Omental fat pad (tissue), 4 donors: ENCODE results near the gene AOAH. TPM values are rescaled to one million over a fixed set of nuclear protein-coding genes. Genes with fewer than 3 reads are reported as not detected.

Experiments used
- ATAC-seq: fragments of 150-250 bp; one replicate; pipeline ENCODE4 v1.9.1; 2016; ENCODE audit warnings: mild to moderate bottlenecking, moderate library complexity; ENCODE audit not compliant: low FRiP score
- DNase-seq: peaks from one replicate; pipeline ENCODE4 v3.0.0-alpha.2; 2019; ENCODE audit warnings: low spot score
- total RNA-seq, 4 donors: library from RNA; depleted of rRNA; stranded (reverse); fragments of >200 nt; gene quantifications; one replicate each; pipeline ENCODE4 v1.1.0, GENCODE V29; 2016
- TF ChIP-seq, protein P1 (sequence below), 3 donors: fragments of 450-650 bp; IDR thresholded peaks; one replicate each; pipeline ENCODE4 v1.5.1; 2016 to 2017; ENCODE audit warnings: antibody characterized with exemption in 3 of 3, mild to moderate bottlenecking in 3 of 3, moderate library complexity in 2 of 3

The AOAH gene
- total RNA-seq, 4 donors from 2014 or later, result 5.8 to 27.9 (median 16.7) TPM

DNA sequence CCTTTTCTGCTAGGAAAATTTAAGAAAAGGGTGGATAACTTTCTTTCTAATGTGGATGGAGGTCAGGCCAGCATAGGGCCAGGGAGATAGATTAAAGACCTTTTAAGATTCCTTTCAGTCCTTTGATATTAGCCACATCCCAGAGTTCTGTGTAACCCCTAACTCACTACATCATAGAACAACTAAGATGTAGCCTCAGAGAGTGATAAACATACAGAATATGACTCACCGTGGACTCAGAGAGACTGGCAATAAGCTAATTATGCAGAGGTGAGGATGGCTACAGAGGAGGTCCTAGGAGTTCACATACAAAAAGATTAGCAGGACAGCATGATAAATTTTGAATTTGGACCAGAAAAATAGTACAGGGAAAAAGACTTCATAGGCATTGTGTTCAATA lies 141.0 kb downstream of the AOAH start:
- TF ChIP-seq, protein P1, sequence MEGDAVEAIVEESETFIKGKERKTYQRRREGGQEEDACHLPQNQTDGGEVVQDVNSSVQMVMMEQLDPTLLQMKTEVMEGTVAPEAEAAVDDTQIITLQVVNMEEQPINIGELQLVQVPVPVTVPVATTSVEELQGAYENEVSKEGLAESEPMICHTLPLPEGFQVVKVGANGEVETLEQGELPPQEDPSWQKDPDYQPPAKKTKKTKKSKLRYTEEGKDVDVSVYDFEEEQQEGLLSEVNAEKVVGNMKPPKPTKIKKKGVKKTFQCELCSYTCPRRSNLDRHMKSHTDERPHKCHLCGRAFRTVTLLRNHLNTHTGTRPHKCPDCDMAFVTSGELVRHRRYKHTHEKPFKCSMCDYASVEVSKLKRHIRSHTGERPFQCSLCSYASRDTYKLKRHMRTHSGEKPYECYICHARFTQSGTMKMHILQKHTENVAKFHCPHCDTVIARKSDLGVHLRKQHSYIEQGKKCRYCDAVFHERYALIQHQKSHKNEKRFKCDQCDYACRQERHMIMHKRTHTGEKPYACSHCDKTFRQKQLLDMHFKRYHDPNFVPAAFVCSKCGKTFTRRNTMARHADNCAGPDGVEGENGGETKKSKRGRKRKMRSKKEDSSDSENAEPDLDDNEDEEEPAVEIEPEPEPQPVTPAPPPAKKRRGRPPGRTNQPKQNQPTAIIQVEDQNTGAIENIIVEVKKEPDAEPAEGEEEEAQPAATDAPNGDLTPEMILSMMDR (IDR thresholded peaks at IDR 0.05), result no peak
- ATAC-seq (no peak), DNase-seq (no peak)

DNA sequence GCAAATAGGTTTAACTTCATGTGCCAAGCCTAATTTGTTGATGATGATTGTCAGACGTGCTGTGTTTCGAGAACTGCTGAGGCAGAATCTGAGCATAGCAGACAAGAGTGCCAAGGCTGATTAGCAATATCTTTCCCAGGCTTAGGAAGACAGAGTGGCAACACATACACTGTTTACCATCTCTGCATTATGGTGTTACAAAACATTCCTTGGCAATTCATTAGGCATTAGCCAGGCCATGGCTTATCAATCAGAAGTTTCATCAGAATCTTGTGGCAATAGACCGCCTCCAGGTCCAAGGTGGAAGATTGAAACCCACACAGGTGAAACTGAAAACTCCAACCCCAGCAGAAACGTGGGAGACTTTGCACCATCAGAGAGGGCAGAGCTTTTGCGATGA lies 148.5 kb downstream of the AOAH start:
- no peak for ATAC-seq
- TF ChIP-seq, protein P1 (IDR thresholded peaks at IDR 0.05), result no peak
- no peak for DNase-seq

DNA sequence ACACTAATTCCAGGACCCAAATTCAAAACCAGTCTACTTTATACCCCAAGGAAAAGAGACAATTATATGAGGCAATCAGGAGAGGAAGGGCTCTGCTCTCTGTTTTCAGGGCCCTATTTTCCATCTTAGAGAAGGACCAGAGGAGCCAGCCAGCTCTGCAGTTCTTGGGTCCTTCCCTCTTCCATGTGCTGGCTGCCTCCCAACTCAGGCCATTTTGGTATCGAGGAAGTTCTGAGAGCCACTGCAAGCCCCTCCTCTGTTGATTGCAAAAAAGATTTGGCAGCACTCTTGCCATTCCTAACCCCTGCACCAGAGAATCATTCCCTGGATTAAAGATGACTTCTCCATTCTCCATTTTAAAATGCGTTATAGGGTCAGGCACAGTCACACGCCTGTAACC lies 151.2 kb downstream of the AOAH start:
- no peak for DNase-seq
- ATAC-seq, result no peak
- TF ChIP-seq, protein P1 (IDR thresholded peaks at IDR 0.05), result no peak

DNA sequence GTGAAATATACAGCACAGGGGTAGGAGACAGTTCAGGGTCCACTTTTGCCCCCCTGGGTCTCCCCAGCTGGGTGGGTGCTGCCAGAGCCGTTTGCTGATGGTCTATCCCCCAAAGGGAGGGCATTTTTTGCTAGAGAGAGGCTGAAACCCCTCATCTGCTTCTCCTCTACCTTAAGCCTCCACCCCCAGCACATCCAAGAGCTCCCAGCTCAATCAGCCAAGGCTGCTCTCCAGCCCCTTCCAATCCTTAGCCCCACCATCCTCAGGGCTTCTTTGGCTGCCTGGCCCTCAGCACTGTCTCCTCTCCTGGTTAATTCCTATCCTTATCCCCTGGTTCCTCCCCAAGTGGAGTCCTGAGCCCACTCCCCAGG lies 153.1 kb downstream of the AOAH start:
- DNase-seq, result no peak
- TF ChIP-seq, protein P1 (IDR thresholded peaks at IDR 0.05), result no peak

DNA sequence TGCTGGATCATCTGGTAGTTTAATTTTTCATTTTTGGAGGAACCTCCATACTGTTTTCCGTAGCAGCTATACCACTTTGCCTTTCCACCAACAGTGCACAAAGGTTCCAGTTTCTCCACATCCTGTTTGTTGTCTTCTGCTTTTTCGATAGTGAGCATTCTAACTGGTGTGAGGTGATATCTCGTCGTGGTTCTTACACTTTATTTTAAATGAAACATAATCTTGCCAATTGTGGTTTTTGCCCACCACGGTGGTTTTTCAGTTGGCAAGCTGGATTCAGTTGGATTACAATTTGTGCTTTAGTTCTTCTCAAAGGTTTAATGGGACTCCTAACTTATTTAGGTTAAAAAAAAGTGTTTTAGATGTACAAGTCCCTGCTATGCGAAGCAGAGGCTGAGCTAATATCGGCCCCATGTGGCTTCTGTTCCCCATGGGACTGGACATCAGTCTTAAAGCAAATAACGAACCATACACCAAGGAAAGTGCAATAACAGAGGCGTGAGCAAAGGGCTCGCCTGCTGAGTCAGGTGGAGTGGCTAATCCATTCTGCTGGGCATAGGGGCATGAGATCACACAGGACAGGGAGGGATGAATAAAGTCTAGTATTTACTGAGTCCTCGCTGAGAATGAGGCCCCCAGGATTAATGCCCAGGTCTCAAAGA lies 153.6 kb downstream of the AOAH start:
- ATAC-seq, result no peak
- TF ChIP-seq, protein P1 (IDR thresholded peaks at IDR 0.05), result no peak
- no peak for DNase-seq

More for the DNA sequence above, 153.1 kb downstream of the AOAH start:
- no peak for ATAC-seq

DNA sequence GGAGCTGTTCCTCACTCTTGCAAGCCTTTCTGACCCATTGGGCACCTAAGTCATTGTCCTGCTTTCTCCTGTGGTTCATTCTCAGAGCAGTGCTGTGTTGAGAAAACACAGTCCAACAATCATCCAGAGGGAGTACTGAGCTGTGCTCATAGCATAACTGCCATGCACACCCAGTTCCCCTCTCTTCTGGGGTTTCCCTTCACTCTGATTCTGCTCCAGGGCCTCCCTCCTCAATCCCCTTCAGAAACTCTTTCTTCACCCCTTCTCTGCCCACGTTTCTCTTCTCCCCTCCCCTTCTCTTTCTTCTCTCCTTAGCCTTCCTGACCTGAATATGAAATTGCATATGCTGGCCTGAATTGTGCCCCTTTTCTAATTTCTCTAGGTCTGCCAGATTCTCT lies 155.8 kb downstream of the AOAH start:
- TF ChIP-seq, protein P1 (IDR thresholded peaks at IDR 0.05), result no peak
- no peak for ATAC-seq
- no peak for DNase-seq

DNA sequence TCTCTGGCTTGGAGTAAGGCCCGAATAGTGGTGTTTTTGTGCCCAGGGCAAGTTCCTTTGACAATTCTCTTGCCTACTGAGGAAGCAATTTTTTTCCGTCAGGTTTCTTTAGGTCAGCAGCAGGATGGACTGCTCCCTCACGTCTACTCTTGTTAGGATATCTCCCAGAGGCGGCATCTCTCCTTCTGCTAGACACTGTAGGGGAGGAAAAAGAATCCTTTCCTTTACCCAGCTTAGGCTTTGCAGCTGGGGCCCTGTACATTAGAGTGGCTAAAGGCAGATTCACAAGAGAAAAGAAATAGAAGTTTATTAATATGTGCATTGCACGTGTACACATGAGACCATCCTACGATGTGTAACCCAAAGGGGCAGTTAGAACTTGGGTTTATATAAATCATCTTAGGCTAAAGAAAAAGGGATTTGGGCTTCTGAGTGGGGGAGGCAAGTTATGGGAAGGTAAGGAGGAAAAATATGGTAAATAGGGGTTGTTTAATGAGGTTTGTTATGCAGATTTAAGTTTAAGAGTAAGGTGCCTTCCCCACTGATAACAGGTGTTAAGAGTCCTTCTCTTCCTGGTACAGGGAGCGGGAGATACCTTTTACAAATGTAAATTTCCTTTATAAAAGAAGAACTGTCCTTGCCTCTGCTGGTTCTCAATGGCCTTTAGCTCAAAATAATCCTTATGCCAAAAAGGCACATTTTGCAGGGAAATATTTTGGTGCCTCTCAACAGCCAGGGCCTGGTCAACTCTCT lies 156.4 kb downstream of the AOAH start:
- TF ChIP-seq, protein P1 (IDR thresholded peaks at IDR 0.05), result no peak
- ATAC-seq, result no peak

More for the DNA sequence above, 156.4 kb downstream of the AOAH start:
- no peak for DNase-seq
